ENCODE data around the gene GARIN3.

Gene GARIN3

GRCh38 chr5:157157293-157157891, 8.7 kb downstream of the GARIN3 start:
- ChIA-PET CTCF (interaction anchor here (1.3 to 3.6 kb wide), 4 partner anchors 8 to 586 kb away, joined by 6 to 11 read pairs (median 8); partner anchors contain the start of gene LSM11), POLR2A (no interaction called here)
- TF ChIP-seq, protein P1, sequence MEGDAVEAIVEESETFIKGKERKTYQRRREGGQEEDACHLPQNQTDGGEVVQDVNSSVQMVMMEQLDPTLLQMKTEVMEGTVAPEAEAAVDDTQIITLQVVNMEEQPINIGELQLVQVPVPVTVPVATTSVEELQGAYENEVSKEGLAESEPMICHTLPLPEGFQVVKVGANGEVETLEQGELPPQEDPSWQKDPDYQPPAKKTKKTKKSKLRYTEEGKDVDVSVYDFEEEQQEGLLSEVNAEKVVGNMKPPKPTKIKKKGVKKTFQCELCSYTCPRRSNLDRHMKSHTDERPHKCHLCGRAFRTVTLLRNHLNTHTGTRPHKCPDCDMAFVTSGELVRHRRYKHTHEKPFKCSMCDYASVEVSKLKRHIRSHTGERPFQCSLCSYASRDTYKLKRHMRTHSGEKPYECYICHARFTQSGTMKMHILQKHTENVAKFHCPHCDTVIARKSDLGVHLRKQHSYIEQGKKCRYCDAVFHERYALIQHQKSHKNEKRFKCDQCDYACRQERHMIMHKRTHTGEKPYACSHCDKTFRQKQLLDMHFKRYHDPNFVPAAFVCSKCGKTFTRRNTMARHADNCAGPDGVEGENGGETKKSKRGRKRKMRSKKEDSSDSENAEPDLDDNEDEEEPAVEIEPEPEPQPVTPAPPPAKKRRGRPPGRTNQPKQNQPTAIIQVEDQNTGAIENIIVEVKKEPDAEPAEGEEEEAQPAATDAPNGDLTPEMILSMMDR (IDR thresholded peaks at IDR 0.05; ENCODE audit: control extremely low read depth, extremely low read depth, low read depth, missing control alignments), result no peak
- no peak for DNase-seq (ENCODE audit: extremely low spot score)

DNA sequence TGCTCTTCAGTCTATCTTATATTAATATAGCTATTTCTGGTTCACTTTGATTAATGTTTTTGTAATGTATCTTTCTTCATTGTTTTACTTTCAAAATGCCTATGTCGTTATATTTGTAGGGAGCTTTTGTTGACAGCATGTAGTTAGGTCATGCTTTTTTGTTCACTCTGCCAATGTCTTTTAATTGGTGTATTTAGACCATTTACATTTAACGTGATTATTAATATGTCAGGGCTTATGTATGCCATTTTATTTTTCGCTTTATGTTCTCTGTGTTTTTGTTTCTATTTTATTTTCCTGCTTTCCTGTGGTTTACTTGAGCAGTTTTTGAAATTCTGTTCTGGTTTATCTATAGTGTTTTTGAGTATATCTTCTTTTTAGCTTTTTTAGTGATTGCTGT, 10.8 kb downstream of the GARIN3 start:
- ChIA-PET CTCF (interaction anchor here (1.2 to 3.6 kb wide), 4 partner anchors 10 to 98 kb away, joined by 3 to 10 read pairs (median 3); no protein-coding TSS in a partner anchor), POLR2A (no interaction called here)
- TF ChIP-seq, protein P1 (IDR thresholded peaks at IDR 0.05; ENCODE audit: control extremely low read depth, extremely low read depth, low read depth, missing control alignments), result no peak
- DNase-seq (ENCODE audit: extremely low spot score), result no peak

GRCh38 chr5:157150995-157151394, 15.1 kb downstream of the GARIN3 start:
- no peak for DNase-seq (ENCODE audit: extremely low spot score)
- POLR2A ChIA-PET, result no interaction called here
- TF ChIP-seq, protein P1 (IDR thresholded peaks at IDR 0.05; ENCODE audit: control extremely low read depth, extremely low read depth, low read depth, missing control alignments), result no peak
- CTCF ChIA-PET, result interaction anchor here (1.3 to 4.3 kb wide), 6 partner anchors 11 to 162 kb away, joined by 3 to 45 read pairs (median 17); no protein-coding TSS in a partner anchor

GRCh38 chr5:157148734-157149615, 17.1 kb downstream of the GARIN3 start:
- ChIA-PET POLR2A (no interaction called here), CTCF (interaction anchor here (0.6 to 4.3 kb wide), 44 partner anchors 9 to 594 kb away, joined by 3 to 45 read pairs (median 4); partner anchors contain the start of gene LSM11)
- TF ChIP-seq, protein P1 (IDR thresholded peaks at IDR 0.05; ENCODE audit: control extremely low read depth, extremely low read depth, low read depth, missing control alignments), result peak; percentile 77
- DNase-seq (ENCODE audit: extremely low spot score), result peak; percentile 71

DNA sequence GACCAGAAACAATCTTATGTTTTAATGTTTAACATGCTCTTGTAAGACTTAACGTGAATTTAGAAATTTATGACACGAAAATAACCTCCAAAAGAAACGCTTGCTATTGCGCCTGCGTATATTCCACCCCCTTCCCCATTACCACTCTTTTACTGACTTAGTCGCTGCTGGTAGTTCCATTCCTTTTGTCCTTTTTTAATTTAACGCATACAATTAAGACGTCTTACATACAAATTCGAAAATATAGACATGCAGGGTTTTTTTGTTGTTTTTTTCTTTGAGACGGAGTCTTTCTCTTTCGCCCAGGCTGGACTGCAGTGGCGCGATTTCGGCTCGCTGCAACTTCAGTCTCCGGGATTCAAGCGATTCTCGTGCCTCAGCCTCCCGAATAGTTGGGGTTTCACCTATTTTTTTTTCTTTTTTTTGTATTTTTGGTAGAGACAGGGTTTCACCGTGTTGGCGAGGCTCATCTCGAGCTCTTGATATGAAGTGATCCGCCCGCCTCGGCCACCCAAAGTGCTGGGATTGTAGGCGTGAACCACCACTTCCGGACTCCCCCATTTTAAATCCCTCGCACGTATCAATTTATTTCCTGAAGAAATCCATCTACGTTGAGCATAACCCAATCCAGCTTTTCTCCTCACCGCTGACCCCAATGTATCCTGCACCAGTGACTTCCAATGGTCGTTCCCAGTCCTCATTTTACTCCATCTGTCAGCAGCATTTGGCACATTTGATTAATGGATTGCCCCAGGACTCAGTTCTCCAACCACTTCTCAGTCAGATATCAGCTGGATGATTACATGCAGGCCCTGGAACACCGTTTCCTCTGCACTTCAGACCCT, 22.7 kb downstream of the GARIN3 start:
- TF ChIP-seq, protein P1 (IDR thresholded peaks at IDR 0.05; ENCODE audit: control extremely low read depth, extremely low read depth, low read depth, missing control alignments), result no peak
- DNase-seq (ENCODE audit: extremely low spot score), result peak; percentile 69
- CTCF ChIA-PET, result interaction anchor here (0.7 to 3.8 kb wide), 9 partner anchors 11 to 250 kb away, joined by 3 to 31 read pairs (median 3); no protein-coding TSS in a partner anchor
- POLR2A ChIA-PET, result interaction anchor here (0.5 to 1.8 kb wide), 5 partner anchors 11 to 714 kb away, joined by 3 to 6 read pairs (median 5); no protein-coding TSS in a partner anchor
